Mucosa of descending colon (tissue), 3 donors: ENCODE results near the gene ELL. TPM values are rescaled to one million over a fixed set of nuclear protein-coding genes. Genes with fewer than 3 reads are reported as not detected.
A peak's percentile ranks its signal among the peaks of the same experiment; 100 is the strongest.

ENCODE experiments used
- ATAC-seq: fragments of 200-7000 bp; cut with Tn5 transposase; one replicate; pipeline ENCODE4 v1.9.1; 2020; ENCODE audit warnings: mild to moderate bottlenecking, moderate library complexity
- DNase-seq, 3 donors: peaks; one replicate each; pipeline ENCODE4 v3.0.0-alpha.2; 2020
- H3K36me3 ChIP-seq: fragments of 200-600 bp; one replicate; pipeline ENCODE4 v1.8.0; 2021; ENCODE audit warnings: low read depth, mild to moderate bottlenecking
- H3K4me1 ChIP-seq: fragments of 200-600 bp; one replicate; pipeline ENCODE4 v1.8.0; 2021; ENCODE audit warnings: low read depth, mild to moderate bottlenecking
- H3K4me3 ChIP-seq: fragments of 200-600 bp; one replicate; pipeline ENCODE4 v1.8.0; 2021; ENCODE audit warnings: mild to moderate bottlenecking
- H3K9me3 ChIP-seq: fragments of 200-600 bp; one replicate; pipeline ENCODE4 v1.8.0; 2021; ENCODE audit warnings: mild to moderate bottlenecking
- intact Hi-C, 2 donors: fragments of 100-400 bp; cut with DNase I in 1 of 2; cut with micrococcal nuclease in 1 of 2; formaldehyde crosslinking; loops; one replicate each; pipeline versions ENCODE4 v1.11.0 to v1.11.1; 2022; cut with DNase I, micrococcal nuclease
- total RNA-seq, 3 donors: library from RNA; stranded (reverse); fragmentation: NEBNext Ultra II Directional in 2 of 3; extraction: Animal tissue kit (Norgen Biotek cat#: 25700) in 2 of 3; gene quantifications; one replicate each; pipeline versions ENCODE4 v1.2.1 to v1.2.4, GENCODE V29; 2021 to 2023
- TF ChIP-seq, protein P1 (sequence below): fragments of 200-600 bp; IDR thresholded peaks from one replicate; pipeline ENCODE4 v1.8.0; 2022; ENCODE audit warnings: antibody characterized with exemption, mild to moderate bottlenecking
- donor health status: DM: no; HTN: no; CAD: no; lungs with moderate emphysema.
- donor health status: DM: no; HTN: no; CAD: no.
- donor health status: DM: no; HTN: yes; CAD: no.

The ELL gene
- total RNA-seq, 3 donors from 2014 or later: 17.8 to 21.6 (median 18.9) TPM

DNA sequence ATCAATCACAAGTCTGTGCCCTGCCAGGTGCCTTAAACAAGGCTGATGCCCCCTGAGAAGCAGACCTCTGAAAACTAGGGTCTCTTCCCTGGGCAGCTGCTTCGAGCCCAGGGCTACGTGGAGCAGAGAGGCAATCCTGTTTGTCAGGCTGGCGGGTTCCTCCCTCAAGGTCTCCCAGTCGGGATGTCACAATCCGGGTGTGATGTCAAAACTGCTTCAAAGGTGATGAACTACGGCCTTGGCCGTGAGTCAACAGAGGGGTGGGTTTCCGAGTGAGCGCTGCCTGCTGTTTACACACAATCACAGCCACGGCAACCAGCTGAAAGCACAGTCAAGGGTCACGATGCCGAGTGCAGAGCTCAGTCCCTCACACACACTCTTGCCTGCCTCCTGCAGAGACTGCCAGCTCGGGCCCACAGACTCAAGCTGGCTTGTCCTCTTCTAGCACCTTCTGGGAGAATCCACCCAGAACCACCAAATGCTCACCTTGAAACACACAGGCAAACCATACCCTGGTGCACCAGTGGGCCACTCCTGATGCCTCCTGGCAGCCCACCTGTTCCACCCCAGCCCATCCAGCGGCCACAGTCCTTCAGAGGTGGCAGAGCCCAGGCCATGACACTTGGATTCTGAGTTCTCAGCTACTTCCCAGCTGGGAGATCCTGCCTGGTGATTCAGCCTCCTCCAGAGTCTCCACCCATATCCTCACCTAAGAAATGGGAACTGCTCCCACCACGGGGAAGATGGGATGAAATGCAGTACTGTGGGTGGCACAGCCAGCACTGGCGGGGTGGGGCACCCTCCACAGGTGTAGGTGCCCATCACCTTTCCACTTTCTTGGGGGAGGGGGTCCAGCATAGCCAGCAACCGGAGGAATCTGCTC is 6.8 kb downstream of the ELL start:
- peak; percentile 54 to 74 (median 64) for DNase-seq
- H3K4me1 ChIP-seq: peaks cover 49% of the 10 kb centered on the region
- intact Hi-C loops: no loop called here
- peak; percentile 86 for ATAC-seq
- H3K9me3 ChIP-seq: no peaks in the 10 kb centered on the region
- no peaks in the 10 kb centered on the region for H3K36me3 ChIP-seq
- TF ChIP-seq, protein P1, sequence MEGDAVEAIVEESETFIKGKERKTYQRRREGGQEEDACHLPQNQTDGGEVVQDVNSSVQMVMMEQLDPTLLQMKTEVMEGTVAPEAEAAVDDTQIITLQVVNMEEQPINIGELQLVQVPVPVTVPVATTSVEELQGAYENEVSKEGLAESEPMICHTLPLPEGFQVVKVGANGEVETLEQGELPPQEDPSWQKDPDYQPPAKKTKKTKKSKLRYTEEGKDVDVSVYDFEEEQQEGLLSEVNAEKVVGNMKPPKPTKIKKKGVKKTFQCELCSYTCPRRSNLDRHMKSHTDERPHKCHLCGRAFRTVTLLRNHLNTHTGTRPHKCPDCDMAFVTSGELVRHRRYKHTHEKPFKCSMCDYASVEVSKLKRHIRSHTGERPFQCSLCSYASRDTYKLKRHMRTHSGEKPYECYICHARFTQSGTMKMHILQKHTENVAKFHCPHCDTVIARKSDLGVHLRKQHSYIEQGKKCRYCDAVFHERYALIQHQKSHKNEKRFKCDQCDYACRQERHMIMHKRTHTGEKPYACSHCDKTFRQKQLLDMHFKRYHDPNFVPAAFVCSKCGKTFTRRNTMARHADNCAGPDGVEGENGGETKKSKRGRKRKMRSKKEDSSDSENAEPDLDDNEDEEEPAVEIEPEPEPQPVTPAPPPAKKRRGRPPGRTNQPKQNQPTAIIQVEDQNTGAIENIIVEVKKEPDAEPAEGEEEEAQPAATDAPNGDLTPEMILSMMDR: no peak
- H3K4me3 ChIP-seq: no peak overlapping the region

DNA sequence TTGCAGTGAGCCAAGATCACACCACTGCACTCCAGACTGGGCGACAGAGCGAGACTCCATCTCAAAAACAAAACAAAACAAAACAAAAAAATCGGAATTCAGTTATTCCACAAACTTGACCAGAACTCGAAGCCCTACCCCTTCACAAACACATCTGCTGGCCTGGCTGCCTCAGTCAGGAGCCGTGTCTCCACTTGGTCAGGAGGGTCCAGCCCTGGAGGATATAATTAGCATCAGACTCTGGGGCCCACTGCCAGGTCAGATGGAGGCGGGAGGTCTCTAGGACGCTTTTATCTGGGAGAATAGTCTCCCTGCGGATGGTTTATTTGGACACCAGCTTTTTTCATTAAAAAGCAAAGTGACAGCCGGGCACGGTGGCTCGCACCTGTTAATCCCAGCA is 8.0 kb downstream of the ELL start:
- H3K9me3 ChIP-seq: no peaks in the 10 kb centered on the region
- intact Hi-C loops: no loop called here
- TF ChIP-seq, protein P1: no peak
- ATAC-seq (no peak), DNase-seq (peak in 1 of 3 donors; percentile 25)
- H3K36me3 ChIP-seq: no peaks in the 10 kb centered on the region
- peaks cover 54% of the 10 kb centered on the region for H3K4me1 ChIP-seq
- no peak overlapping the region for H3K4me3 ChIP-seq

DNA sequence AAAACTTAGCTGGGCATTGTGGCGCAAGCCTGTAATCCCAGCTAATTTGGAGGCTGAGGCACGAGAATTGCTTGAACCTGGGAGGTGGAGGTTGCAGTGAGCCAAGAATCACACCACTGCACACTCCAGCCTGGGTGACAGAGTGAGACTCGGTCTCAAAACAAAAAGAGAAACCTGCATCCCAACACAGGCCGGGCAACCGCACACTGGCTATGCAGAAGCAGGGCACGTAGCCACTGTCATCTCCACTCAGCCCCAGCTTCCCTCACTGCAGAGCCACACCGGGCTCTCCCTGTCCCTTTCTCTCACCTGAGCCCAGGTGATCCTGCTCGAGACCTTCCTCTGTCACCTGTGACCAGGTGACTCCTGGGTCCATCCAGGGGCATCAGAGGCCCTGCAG is 11.7 kb downstream of the ELL start:
- peaks cover 70% of the 10 kb centered on the region for H3K4me1 ChIP-seq
- H3K4me3 ChIP-seq: no peak overlapping the region
- no peaks in the 10 kb centered on the region for H3K9me3 ChIP-seq
- H3K36me3 ChIP-seq: no peaks in the 10 kb centered on the region
- TF ChIP-seq, protein P1: no peak
- no peak for DNase-seq
- intact Hi-C loops: no loop called here
- ATAC-seq: no peak

DNA sequence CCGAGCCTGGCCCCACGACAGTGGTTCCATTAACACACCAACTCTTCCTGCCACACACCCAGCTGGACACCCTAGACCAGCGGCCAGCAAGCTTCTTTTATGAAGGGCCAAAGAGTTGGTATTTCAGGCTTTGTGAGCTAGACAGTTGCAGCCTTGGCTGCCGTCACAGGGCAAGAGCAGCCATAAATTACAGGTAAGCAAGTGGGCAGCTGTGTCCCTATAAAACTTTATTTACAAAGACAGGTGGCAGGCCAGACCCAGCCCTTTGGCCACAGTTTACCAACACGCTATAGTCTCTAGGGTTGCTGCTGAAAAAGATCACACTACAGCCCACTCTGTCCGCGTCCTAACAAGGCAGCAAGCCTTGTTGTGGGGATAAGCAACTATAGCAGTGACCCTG is 13.3 kb downstream of the ELL start:
- TF ChIP-seq, protein P1: no peak
- no peak overlapping the region for H3K4me3 ChIP-seq
- intact Hi-C loops: no loop called here
- DNase-seq: no peak
- H3K36me3 ChIP-seq: no peaks in the 10 kb centered on the region
- no peaks in the 10 kb centered on the region for H3K9me3 ChIP-seq
- peaks cover 72% of the 10 kb centered on the region for H3K4me1 ChIP-seq
- peak; percentile 3 for ATAC-seq

DNA sequence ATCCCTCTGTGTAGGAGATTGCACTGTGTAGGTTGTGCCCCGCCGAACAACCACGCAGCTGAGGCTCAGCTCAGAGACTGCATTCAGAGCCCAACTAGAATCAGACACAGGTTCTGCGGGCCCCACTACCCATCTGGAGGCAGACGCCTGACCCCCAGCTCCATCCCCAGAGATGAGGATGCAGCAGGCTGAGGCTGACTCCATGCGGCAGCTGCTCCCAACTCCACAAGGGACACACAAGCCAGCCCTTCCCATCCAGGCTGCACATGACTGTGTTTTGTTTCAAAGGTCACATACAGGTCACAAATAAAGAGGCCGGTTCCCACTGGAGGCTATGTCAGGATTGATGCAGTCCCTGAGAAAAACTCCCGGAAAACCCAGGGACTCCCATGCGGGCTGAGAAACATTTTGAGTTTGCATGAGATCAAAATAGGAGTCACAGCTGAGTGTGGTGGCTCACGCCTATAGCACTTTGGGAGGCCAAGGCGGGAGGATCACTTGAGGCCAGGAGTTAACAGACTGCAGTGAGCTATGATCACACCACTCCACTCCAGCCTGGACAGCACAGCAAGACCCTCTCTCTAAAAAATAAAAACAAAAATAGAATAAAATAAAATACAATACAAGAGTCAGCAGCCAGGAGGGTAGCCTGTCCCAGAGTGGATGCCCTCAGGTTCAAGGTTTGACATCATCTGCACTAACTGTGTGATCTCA is 14.0 kb downstream of the ELL start:
- H3K4me1 ChIP-seq: peaks cover 75% of the 10 kb centered on the region
- no peaks in the 10 kb centered on the region for H3K9me3 ChIP-seq
- intact Hi-C loops: no loop called here
- H3K36me3 ChIP-seq: no peaks in the 10 kb centered on the region
- DNase-seq: peak in 1 of 3 donors; percentile 50
- H3K4me3 ChIP-seq: no peak overlapping the region
- ATAC-seq: peak; percentile 16
- TF ChIP-seq, protein P1: no peak
